HEK293T (cell line): ENCODE measurements around the gene AHNAK2.

ENCODE experiments used
- CTCF ChIA-PET: fragments of 350-600 bp; formaldehyde crosslinking; extraction: SDS; loops from one replicate; lab custom pipeline; 2021; ENCODE audit warnings: antibody characterized with exemption, inconsistent platforms; lab: Yijun Ruan, JAX
- POLR2A ChIA-PET: fragments of 350-600 bp; formaldehyde crosslinking; extraction: SDS; loops from one replicate; lab custom pipeline; 2020; ENCODE audit warnings: antibody characterized with exemption, inconsistent platforms; lab: Yijun Ruan, JAX
- DNase-seq: peaks from one replicate; pipeline ENCODE4 v3.0.0; 2012; ENCODE audit warnings: mixed read lengths; ENCODE audit errors: extremely low spot score
- ARNT ChIP-seq: fragments of 450-650 bp; IDR thresholded peaks from 2 replicates; pipeline ENCODE4 v1.6.1; 2017; ENCODE audit warnings: mild to moderate bottlenecking
- BHLHE40 ChIP-seq: fragments of 450-650 bp; IDR thresholded peaks from 2 replicates; pipeline ENCODE4 v1.6.1; 2016; ENCODE audit warnings: mild to moderate bottlenecking, moderate library complexity, borderline replicate concordance
- CTBP1 ChIP-seq: fragments of 450-650 bp; IDR thresholded peaks from 2 replicates; pipeline ENCODE4 v1.6.1; 2016; ENCODE audit warnings: borderline replicate concordance
- ELF4 ChIP-seq: fragments of 450-650 bp; IDR thresholded peaks from 2 replicates; pipeline ENCODE4 v1.6.1; 2017; ENCODE audit warnings: antibody characterized with exemption
- FOXA1 ChIP-seq: fragments of 450-650 bp; IDR thresholded peaks from 2 replicates; pipeline ENCODE4 v1.6.1; 2016; ENCODE audit warnings: mild to moderate bottlenecking
- FOXK2 ChIP-seq: fragments of 450-650 bp; IDR thresholded peaks from 2 replicates; pipeline ENCODE4 v1.6.1; 2016; ENCODE audit warnings: mild to moderate bottlenecking
- FOXM1 ChIP-seq: fragments of 450-650 bp; IDR thresholded peaks from 2 replicates; pipeline ENCODE4 v1.6.1; 2017; ENCODE audit warnings: mild to moderate bottlenecking, borderline replicate concordance
- HDGF ChIP-seq: fragments of 450-650 bp; IDR thresholded peaks from 2 replicates; pipeline ENCODE4 v1.6.1; 2017; ENCODE audit warnings: antibody characterized with exemption, borderline replicate concordance
- L3MBTL2 ChIP-seq: fragments of 450-650 bp; conservative IDR thresholded peaks from 2 replicates; pipeline ENCODE4 v1.6.1; 2016; ENCODE audit warnings: mild to moderate bottlenecking
- LEF1 ChIP-seq: fragments of 450-650 bp; IDR thresholded peaks from 2 replicates; pipeline ENCODE4 v1.6.1; 2017; ENCODE audit warnings: mild to moderate bottlenecking, borderline replicate concordance
- NFRKB ChIP-seq: fragments of 450-650 bp; IDR thresholded peaks from 2 replicates; pipeline ENCODE4 v1.6.1; 2016; ENCODE audit warnings: mild to moderate bottlenecking, moderate library complexity
- SP1 ChIP-seq: fragments of 450-650 bp; IDR thresholded peaks from 2 replicates; pipeline ENCODE4 v1.6.1; 2017
- SUZ12 ChIP-seq: fragments of 450-650 bp; IDR thresholded peaks from 2 replicates; pipeline ENCODE4 v1.6.1; 2016; ENCODE audit warnings: mild to moderate bottlenecking
- TARDBP ChIP-seq: fragments of 450-650 bp; IDR thresholded peaks from 2 replicates; pipeline ENCODE4 v1.6.1; 2016
- ZNF384 ChIP-seq: fragments of 450-650 bp; IDR thresholded peaks from 2 replicates; pipeline ENCODE4 v1.6.1; 2016
- TF ChIP-seq, protein P1 (sequence below): fragments of 450-650 bp; IDR thresholded peaks from 2 replicates; pipeline ENCODE4 v1.6.1; 2016

The AHNAK2 gene

DNA sequence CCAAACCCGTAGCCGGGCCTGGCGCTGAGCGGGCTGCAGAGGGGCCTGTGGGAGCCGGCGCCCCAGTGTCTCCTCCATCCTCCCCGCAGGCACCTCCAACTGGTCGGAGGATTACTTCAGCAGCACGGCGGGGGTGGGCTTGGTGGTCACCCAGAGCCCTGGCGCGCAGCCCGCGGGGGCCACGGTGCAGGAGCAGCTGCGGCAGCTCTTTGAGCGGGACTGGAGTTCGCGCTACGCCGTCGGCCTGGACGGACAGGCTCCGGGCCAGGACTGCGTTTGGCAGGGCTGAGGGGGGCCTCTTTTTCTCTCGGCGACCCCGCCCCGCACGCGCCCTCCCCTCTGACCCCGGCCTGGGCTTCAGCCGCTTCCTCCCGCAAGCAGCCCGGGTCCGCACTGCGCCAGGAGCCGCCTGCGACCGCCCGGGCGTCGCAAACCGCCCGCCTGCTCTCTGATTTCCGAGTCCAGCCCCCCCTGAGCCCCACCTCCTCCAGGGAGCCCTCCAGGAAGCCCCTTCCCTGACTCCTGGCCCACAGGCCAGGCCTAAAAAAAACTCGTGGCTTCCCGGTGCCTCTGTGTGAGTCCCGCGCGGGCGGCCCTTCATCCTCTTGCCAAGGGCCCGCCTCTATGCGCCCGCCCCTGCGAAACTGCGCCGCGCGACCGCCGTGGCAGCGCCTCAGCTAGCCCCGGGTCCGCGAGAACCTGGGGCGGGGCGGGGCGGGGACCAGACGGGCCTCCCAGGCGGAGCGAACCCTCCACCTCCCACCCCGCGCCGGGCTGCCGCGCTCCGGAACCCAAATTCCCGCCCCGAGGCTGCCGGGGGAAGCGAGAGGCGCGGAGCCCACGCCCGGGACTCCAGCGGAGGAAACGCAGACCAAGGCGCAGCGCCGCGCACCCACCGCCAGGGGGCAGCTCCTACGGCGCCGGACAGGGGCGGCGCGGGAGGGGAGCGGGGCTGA is 45.2 kb downstream of the AHNAK2 start:
- peak; percentile 95 for DNase-seq
- ChIA-PET POLR2A (no interaction called here), CTCF (interaction anchor here (0.5 kb wide), 1 partner anchor 275 kb away, joined by 3 read pairs; no protein-coding TSS in a partner anchor)
- TF ChIP-seq ELF4: no peak
- no peak for TF ChIP-seq LEF1
- TF ChIP-seq SUZ12: no peak
- no peak for TF ChIP-seq HDGF
- TF ChIP-seq BHLHE40: no peak
- TF ChIP-seq ARNT: 0 out of 2 replicates have a peak, but pooled peaks have one; percentile 14
- TF ChIP-seq FOXA1: no peak

- TF ChIP-seq ARNT (no peak), FOXM1 (no peak), FOXK2 (no peak), HDGF (no peak), ZNF384 (no peak), LEF1 (no peak), SUZ12 (no peak), TARDBP (no peak), BHLHE40 (no peak), NFRKB (no peak), FOXA1 (no peak), ELF4 (no peak), SP1 (no peak), L3MBTL2 (no peak), CTBP1 (no peak)
- TF ChIP-seq, protein P1, sequence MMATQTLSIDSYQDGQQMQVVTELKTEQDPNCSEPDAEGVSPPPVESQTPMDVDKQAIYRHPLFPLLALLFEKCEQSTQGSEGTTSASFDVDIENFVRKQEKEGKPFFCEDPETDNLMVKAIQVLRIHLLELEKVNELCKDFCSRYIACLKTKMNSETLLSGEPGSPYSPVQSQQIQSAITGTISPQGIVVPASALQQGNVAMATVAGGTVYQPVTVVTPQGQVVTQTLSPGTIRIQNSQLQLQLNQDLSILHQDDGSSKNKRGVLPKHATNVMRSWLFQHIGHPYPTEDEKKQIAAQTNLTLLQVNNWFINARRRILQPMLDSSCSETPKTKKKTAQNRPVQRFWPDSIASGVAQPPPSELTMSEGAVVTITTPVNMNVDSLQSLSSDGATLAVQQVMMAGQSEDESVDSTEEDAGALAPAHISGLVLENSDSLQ: no peak
- ChIA-PET POLR2A (no interaction called here), CTCF (no interaction called here)
- DNase-seq: no peak
Observed at GRCh38 chr14:104931771-104932675, 46.2 kb downstream of the AHNAK2 start.

DNA sequence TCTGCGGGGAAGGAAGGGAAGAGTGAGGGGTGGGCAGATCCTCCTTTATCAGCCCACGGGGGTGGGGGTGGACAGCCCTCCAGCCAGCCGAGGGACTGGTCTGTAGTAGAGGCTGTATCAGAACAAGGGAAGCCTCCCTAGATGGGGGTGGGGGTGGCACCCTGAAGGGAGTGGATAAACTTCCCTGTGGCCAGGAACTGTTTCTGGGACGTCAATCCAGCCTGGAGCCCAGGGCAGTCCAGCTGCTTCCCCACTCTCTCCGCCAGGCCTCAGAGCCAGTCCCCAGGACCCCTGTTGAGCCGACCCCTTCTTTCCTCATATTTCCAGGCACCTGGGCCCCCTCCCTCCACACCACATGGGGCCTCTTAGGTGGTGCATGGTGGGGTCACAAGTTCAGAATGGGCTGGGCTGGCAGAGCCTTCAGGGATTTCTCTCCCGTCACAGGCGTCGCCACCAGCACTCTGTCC is 46.8 kb downstream of the AHNAK2 start:
- ChIA-PET POLR2A (no interaction called here), CTCF (interaction anchor here (0.7 kb wide), 1 partner anchor 114 kb away, joined by 3 read pairs; no protein-coding TSS in a partner anchor)
- TF ChIP-seq CTBP1 (no peak), FOXA1 (no peak), L3MBTL2 (no peak), NFRKB (no peak), FOXK2 (no peak), LEF1 (no peak), BHLHE40 (no peak), ELF4 (no peak), SUZ12 (no peak), HDGF (no peak), ARNT (no peak), SP1 (no peak), ZNF384 (no peak), FOXM1 (no peak), TARDBP (no peak)
- TF ChIP-seq, protein P1: no peak
- no peak for DNase-seq

- peak; percentile 6 for DNase-seq
- ChIA-PET POLR2A (no interaction called here), CTCF (interaction anchor here (0.7 kb wide), 1 partner anchor 114 kb away, joined by 3 read pairs; no protein-coding TSS in a partner anchor)
- no peak for TF ChIP-seq CTBP1
- TF ChIP-seq LEF1: no peak
- TF ChIP-seq FOXM1: no peak
- no peak for TF ChIP-seq ZNF384
- no peak for TF ChIP-seq SP1
- TF ChIP-seq, protein P1: no peak
- TF ChIP-seq SUZ12: no peak
- TF ChIP-seq NFRKB: no peak
- no peak for TF ChIP-seq FOXA1
- no peak for TF ChIP-seq ELF4
- TF ChIP-seq ARNT: no peak
- no peak for TF ChIP-seq HDGF
- no peak for TF ChIP-seq BHLHE40
- TF ChIP-seq TARDBP: no peak
- no peak for TF ChIP-seq FOXK2
- TF ChIP-seq L3MBTL2: no peak
Observed at GRCh38 chr14:104930526-104931303, 47.5 kb downstream of the AHNAK2 start.
